Keratinocyte (primary cell): ENCODE measurements around the gene MIEF2.

Experiments used
- CTCF ChIP-seq, 3 experiments: IDR thresholded peaks in 1 of 3; conservative IDR thresholded peaks in 1 of 3; optimal IDR thresholded peaks in 1 of 3; 2 replicates in 2 of 3; 3 replicates in 1 of 3; pipeline versions ENCODE3 to v1.5.1; 2011; ENCODE audit warnings: low read length in 3 of 3, mild to moderate bottlenecking in 3 of 3, moderate library complexity in 2 of 3, control low read depth in 1 of 3, inconsistent platforms in 1 of 3; ENCODE audit not compliant: insufficient read depth in 2 of 3; ENCODE audit errors: extremely low read depth in 1 of 3
- EZH2 ChIP-seq: IDR thresholded peaks from one replicate; pipeline ENCODE4 v1.6.1; 2012; ENCODE audit warnings: inconsistent platforms, mild to moderate bottlenecking, low read length, moderate library complexity

- TF ChIP-seq CTCF (optimal IDR thresholded peaks at IDR 0.05 in 1 of 3, IDR thresholded peaks at IDR 0.05 in 1 of 3, conservative IDR thresholded peaks at IDR 0.05 in 1 of 3; ENCODE audit: extremely low read depth in 1 of 3, insufficient read depth in 2 of 3, low read length in 3 of 3), result no peak
- TF ChIP-seq EZH2, result no peak
These were observed 3.7 kb upstream of the MIEF2 start for GRCh38 chr17:18256776-18257175.
